ENCODE results near the gene PCBP2.
"Not testable (repeated sequence)": the region's sequence is repeated elsewhere in the genome, so short reads cannot be mapped to it uniquely, and the experiment has no call there.

GRCh38 chr12:53417291-53417816, 34.5 kb upstream of the PCBP2 start:
- not testable (repeated sequence) for TF ChIP-seq CTCF, POLR2AphosphoS5 (IDR thresholded peaks at IDR 0.05)

Data from prostate gland (tissue), 2 donors.